HG03442 (cell line): ENCODE measurements around the gene SLC44A2.

Source experiments
- ATAC-seq: cut with Tn5 transposase; IDR thresholded peaks from one replicate; pipeline ENCODE4 v1.9.1; 2021; ENCODE audit warnings: mild to moderate bottlenecking, moderate library complexity; ENCODE audit not compliant: unreplicated experiment

SLC44A2 gene

GRCh38 chr19:10615429-10616023, 9.8 kb upstream of the SLC44A2 start:
- no peak for ATAC-seq

GRCh38 chr19:10617409-10618121, 7.8 kb upstream of the SLC44A2 start:
- no peak for ATAC-seq

- ATAC-seq, result no peak
These were observed 6.5 kb upstream of the SLC44A2 start for GRCh38 chr19:10618846-10619245.

GRCh38 chr19:10620786-10621185, 4.6 kb upstream of the SLC44A2 start:
- ATAC-seq, result no peak

GRCh38 chr19:10621966-10622365, 3.4 kb upstream of the SLC44A2 start:
- no peak for ATAC-seq

- no peak for ATAC-seq
These were observed 768 bp upstream of the SLC44A2 start for GRCh38 chr19:10624585-10624984.

- no peak for ATAC-seq
These were observed 397 bp downstream of the SLC44A2 start for GRCh38 chr19:10625762-10626138.

GRCh38 chr19:10631874-10632273, 6.5 kb downstream of the SLC44A2 start:
- no peak for ATAC-seq

GRCh38 chr19:10634430-10634829, 9.1 kb downstream of the SLC44A2 start:
- no peak for ATAC-seq

- ATAC-seq, result no peak
These were observed 9.6 kb downstream of the SLC44A2 start for GRCh38 chr19:10634963-10635362.

- ATAC-seq, result no peak
These were observed 11.1 kb downstream of the SLC44A2 start for GRCh38 chr19:10636304-10636972.

GRCh38 chr19:10637894-10638293, 12.5 kb downstream of the SLC44A2 start:
- ATAC-seq, result no peak

- no peak for ATAC-seq
These were observed 14.5 kb downstream of the SLC44A2 start for GRCh38 chr19:10639836-10640235.

GRCh38 chr19:10640361-10640760, 15.0 kb downstream of the SLC44A2 start:
- ATAC-seq, result no peak

GRCh38 chr19:10641248-10641647, 15.9 kb downstream of the SLC44A2 start:
- no peak for ATAC-seq

- no peak for ATAC-seq
These were observed 17.3 kb downstream of the SLC44A2 start for GRCh38 chr19:10642473-10643171.

- ATAC-seq, result no peak
These were observed 18.0 kb downstream of the SLC44A2 start for GRCh38 chr19:10643172-10643967.

GRCh38 chr19:10643968-10644259, 18.6 kb downstream of the SLC44A2 start:
- no peak for ATAC-seq

- ATAC-seq, result no peak
These were observed 19.1 kb downstream of the SLC44A2 start for GRCh38 chr19:10644260-10645007.

- ATAC-seq, result no peak
These were observed 21.3 kb downstream of the SLC44A2 start for GRCh38 chr19:10646456-10647159.
